H1 (cell line): Measurements from ENCODE around the gene FOXL3. TPM values are rescaled to one million over a fixed set of nuclear protein-coding genes. Genes with fewer than 3 reads are reported as not detected.

ENCODE experiments used
- BACH1 ChIP-seq: IDR thresholded peaks from 2 replicates; pipeline ENCODE4 v1.6.1; 2012; ENCODE audit warnings: low read length, improper control_type of control experiment
- GABPA ChIP-seq: IDR thresholded peaks from 2 replicates; pipeline ENCODE4 v1.6.1; 2011; ENCODE audit warnings: mild to moderate bottlenecking, low read length, moderate library complexity, borderline replicate concordance; ENCODE audit not compliant: insufficient read depth
- POLR2AphosphoS5 ChIP-seq: IDR thresholded peaks from 2 replicates; pipeline ENCODE4 v1.6.1; 2011; ENCODE audit warnings: low read depth, low read length
- polyA plus RNA-seq, 7 experiments: library from polyadenylated mRNA; depleted of rRNA in 3 of 7; stranded (reverse) in 5 of 7; unstranded in 2 of 7; fragments of >200 nt in 5 of 7; fragments of 200-250 nt in 2 of 7; gene quantifications; 1 replicate in 5 of 7; 2 replicates in 1 of 7; 4 replicates in 1 of 7; pipeline versions ENCODE4 v1.2.1 to v1.2.3, GENCODE V29; 2011 to 2013; ENCODE audit warnings: missing spikeins in 2 of 7, mixed read lengths in 2 of 7
- total RNA-seq: library from RNA; stranded (reverse); fragmentation: NEBNext Ultra II Directional; extraction: Animal tissue kit (Norgen Biotek cat#: 25700); gene quantifications from 2 replicates; pipeline ENCODE4 v1.2.1, GENCODE V29; 2021
- TF ChIP-seq, protein P1 (sequence below): fragments of 300-600 bp; sonication (generic); IDR thresholded peaks from 2 replicates; pipeline ENCODE4 v1.7.1; 2012; ENCODE audit warnings: low read length, moderate library complexity, mild to moderate bottlenecking, inconsistent platforms; ENCODE audit not compliant: insufficient replicate concordance

FOXL3 gene
- total and polyA plus RNA-seq, 2 of the 8 experiments (the other 6 are each of a cell fraction or from before 2014, with no cell fraction given) = not detected

DNA sequence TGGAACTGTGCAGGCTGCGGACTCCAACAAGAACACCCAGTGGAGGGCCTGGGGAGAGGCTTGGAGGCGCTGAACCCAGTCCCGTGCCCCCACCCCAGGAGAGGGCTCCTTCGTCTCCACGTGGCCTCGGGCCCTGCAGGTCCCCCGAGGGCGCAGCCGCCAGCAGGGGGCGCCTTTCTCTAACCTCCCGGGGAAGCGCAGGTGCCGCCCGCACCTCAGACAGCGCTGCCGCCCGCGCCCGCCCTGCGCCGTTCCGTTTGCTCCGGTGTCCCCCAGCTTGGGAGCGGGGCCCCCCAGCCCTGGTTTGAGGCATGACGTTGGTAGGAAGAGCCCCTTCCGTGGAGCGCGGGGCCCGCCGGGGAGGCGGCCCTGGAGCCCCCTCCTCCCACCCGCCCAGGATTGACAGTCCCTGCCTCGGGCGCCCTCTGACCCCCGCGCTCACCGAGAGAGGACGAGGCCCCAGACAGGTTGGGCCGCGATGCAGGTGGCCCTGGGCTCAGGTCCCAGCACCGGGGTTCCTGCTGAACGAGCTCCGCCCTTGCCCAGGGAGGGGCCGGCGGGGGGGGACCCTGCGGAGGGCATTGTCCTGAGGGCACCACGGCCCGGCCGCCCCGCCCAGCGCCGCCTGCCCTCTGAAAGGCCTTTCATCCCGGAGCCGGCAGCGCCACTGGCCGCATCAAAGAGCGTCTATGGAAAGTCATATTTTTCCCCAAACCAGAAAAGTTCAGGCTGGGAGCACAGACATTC is 42.8 kb downstream of the FOXL3 start (continued):
- TF ChIP-seq, protein P1, sequence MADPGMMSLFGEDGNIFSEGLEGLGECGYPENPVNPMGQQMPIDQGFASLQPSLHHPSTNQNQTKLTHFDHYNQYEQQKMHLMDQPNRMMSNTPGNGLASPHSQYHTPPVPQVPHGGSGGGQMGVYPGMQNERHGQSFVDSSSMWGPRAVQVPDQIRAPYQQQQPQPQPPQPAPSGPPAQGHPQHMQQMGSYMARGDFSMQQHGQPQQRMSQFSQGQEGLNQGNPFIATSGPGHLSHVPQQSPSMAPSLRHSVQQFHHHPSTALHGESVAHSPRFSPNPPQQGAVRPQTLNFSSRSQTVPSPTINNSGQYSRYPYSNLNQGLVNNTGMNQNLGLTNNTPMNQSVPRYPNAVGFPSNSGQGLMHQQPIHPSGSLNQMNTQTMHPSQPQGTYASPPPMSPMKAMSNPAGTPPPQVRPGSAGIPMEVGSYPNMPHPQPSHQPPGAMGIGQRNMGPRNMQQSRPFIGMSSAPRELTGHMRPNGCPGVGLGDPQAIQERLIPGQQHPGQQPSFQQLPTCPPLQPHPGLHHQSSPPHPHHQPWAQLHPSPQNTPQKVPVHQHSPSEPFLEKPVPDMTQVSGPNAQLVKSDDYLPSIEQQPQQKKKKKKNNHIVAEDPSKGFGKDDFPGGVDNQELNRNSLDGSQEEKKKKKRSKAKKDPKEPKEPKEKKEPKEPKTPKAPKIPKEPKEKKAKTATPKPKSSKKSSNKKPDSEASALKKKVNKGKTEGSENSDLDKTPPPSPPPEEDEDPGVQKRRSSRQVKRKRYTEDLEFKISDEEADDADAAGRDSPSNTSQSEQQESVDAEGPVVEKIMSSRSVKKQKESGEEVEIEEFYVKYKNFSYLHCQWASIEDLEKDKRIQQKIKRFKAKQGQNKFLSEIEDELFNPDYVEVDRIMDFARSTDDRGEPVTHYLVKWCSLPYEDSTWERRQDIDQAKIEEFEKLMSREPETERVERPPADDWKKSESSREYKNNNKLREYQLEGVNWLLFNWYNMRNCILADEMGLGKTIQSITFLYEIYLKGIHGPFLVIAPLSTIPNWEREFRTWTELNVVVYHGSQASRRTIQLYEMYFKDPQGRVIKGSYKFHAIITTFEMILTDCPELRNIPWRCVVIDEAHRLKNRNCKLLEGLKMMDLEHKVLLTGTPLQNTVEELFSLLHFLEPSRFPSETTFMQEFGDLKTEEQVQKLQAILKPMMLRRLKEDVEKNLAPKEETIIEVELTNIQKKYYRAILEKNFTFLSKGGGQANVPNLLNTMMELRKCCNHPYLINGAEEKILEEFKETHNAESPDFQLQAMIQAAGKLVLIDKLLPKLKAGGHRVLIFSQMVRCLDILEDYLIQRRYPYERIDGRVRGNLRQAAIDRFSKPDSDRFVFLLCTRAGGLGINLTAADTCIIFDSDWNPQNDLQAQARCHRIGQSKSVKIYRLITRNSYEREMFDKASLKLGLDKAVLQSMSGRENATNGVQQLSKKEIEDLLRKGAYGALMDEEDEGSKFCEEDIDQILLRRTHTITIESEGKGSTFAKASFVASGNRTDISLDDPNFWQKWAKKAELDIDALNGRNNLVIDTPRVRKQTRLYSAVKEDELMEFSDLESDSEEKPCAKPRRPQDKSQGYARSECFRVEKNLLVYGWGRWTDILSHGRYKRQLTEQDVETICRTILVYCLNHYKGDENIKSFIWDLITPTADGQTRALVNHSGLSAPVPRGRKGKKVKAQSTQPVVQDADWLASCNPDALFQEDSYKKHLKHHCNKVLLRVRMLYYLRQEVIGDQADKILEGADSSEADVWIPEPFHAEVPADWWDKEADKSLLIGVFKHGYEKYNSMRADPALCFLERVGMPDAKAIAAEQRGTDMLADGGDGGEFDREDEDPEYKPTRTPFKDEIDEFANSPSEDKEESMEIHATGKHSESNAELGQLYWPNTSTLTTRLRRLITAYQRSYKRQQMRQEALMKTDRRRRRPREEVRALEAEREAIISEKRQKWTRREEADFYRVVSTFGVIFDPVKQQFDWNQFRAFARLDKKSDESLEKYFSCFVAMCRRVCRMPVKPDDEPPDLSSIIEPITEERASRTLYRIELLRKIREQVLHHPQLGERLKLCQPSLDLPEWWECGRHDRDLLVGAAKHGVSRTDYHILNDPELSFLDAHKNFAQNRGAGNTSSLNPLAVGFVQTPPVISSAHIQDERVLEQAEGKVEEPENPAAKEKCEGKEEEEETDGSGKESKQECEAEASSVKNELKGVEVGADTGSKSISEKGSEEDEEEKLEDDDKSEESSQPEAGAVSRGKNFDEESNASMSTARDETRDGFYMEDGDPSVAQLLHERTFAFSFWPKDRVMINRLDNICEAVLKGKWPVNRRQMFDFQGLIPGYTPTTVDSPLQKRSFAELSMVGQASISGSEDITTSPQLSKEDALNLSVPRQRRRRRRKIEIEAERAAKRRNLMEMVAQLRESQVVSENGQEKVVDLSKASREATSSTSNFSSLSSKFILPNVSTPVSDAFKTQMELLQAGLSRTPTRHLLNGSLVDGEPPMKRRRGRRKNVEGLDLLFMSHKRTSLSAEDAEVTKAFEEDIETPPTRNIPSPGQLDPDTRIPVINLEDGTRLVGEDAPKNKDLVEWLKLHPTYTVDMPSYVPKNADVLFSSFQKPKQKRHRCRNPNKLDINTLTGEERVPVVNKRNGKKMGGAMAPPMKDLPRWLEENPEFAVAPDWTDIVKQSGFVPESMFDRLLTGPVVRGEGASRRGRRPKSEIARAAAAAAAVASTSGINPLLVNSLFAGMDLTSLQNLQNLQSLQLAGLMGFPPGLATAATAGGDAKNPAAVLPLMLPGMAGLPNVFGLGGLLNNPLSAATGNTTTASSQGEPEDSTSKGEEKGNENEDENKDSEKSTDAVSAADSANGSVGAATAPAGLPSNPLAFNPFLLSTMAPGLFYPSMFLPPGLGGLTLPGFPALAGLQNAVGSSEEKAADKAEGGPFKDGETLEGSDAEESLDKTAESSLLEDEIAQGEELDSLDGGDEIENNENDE = no peak
- TF ChIP-seq POLR2AphosphoS5 (no peak), BACH1 (no peak), GABPA (peak; percentile 79; the same call in 1 of the 2 replicates)
- TF ChIP-seq, all 59 proteins: peak for 10
